HG03135 (cell line): ENCODE results near the gene WFDC6.
"Not testable (repeated sequence)": the region's sequence is repeated elsewhere in the genome, so short reads cannot be mapped to it uniquely, and the experiment has no call there.

Source experiments
- ATAC-seq: cut with Tn5 transposase; IDR thresholded peaks from one replicate; pipeline ENCODE4 v1.9.1; 2021; ENCODE audit warnings: mild to moderate bottlenecking, moderate library complexity; ENCODE audit not compliant: unreplicated experiment

WFDC6 gene

DNA sequence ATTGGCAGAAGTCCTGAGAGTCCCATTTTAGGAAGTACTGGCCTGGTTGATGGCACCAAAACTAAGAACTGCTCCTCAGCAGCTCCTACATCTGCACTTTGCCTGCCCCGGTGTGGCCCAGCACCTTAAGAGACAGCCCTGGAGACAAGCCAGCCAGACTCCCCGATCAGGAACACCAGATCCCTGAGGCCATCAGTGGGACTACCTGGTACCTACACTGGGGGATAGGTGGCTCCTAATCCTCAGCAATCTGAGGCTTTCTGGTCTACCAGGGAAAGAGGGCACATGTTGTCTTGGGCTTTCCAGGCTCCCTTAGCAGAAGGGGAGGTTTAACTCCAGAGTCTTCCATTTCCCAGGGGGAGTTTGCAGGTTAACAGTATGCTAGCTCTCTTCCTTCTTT is at the start of gene WFDC6:
Gene WFDC6, minus strand, starts transcription at position 101 of the 400 bp plus-strand sequence. Its CDS starts 75 bp downstream, at position 26.
- ATAC-seq, result no peak

- no peak for ATAC-seq
Observed at GRCh38 chr20:45588800-45589199, 49.5 kb upstream of the WFDC6 start.

- not testable (repeated sequence) for ATAC-seq
Observed at GRCh38 chr20:45585986-45586385, 46.7 kb upstream of the WFDC6 start.

- ATAC-seq, result not testable (repeated sequence)
Observed at GRCh38 chr20:45584294-45584693, 45.0 kb upstream of the WFDC6 start.

DNA sequence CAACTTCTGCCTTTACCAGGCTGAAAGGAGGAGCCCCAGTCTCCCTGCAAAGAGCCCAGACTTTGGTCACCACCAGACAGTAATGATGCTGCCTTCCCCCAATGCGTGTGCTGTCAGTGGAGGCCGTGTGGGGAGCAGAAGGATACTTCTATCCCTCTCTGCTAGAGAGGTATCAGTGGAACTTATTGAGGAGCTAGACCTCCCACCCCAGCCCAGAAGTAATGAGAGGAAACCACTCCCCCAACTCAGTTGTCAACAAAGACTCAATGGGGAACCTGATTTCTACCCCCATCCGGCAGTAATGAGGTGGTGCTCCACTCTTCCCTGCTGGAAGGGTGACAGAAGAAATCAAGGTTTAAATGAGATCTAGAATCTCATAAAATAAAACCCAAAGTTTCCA is 44.2 kb upstream of the WFDC6 start:
- no peak for ATAC-seq

GRCh38 chr20:45581702-45582101 is 42.4 kb upstream of the WFDC6 start:
- no peak for ATAC-seq

DNA sequence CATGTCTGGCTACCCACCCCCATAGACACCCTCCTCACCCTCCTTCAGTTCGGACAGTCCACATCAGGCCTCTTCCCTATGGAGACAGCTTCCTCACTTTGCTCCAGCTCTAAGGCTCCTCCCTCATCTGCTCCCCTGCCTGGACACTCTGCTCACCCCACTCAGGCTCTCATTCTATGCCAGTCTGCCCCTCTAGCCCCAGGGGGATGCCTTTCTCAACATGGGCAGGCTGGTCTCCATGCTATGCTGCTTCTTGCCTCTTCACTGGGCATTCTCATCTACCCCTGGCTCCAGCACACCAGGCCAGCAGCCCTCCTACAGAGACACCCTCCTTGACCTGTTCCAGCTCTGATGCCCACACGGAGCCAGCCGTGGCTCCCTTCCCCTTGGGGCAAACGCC is 39.9 kb upstream of the WFDC6 start, which contains the start of gene WFDC8:
Gene WFDC8, minus strand, starts transcription at position 101 of the 400 bp plus-strand sequence. Its CDS starts 37 bp downstream, at position 64.
- ATAC-seq, result no peak

- ATAC-seq, result no peak
Observed at GRCh38 chr20:45578231-45578630, 38.9 kb upstream of the WFDC6 start.

DNA sequence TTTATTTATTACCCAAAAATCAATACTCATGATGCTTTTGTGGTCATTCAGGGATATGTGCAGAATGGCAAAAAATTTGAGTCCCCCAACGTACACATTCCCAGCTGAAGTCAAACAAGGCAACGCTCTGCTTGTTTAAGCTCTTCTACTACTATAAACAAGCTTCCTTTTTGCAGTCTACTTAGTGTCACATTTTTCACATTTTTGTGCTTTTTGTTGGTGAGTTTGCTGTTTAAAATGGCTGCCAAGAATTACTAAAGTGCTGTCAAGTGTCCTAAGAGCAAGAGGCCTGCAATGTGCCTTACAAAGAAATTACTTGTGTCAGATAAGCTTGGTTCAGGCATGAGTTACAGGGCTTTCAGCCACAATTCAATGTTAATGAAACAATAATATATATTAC is 37.7 kb upstream of the WFDC6 start:
- no peak for ATAC-seq

GRCh38 chr20:45575931-45576330 is 36.6 kb upstream of the WFDC6 start:
- no peak for ATAC-seq

GRCh38 chr20:45569650-45570049 is 30.4 kb upstream of the WFDC6 start:
- ATAC-seq, result not testable (repeated sequence)

- no peak for ATAC-seq
Observed at GRCh38 chr20:45564760-45565276, 25.5 kb upstream of the WFDC6 start.

DNA sequence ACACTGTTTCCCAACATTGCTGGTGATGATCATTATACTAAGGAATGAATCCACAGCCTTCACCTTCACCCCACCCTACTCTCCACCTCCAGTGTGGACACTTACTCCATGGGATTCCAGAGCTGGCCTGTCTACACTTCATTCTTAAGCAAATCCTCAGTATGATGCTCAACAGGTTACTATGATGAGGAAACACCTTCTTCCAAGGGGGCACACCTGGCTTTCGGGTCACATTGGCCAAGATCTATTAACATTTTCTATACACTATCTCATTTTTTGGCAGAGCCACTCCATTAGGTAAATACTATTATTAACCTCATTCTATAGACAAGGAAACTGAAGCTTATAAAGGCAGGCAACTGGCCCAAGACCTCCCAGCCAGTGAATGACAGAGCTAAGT is 15.9 kb upstream of the WFDC6 start:
- ATAC-seq, result no peak

- ATAC-seq, result no peak
Observed at GRCh38 chr20:45552456-45552855, 13.2 kb upstream of the WFDC6 start.

- ATAC-seq, result no peak
Observed at GRCh38 chr20:45550765-45551164, 11.5 kb upstream of the WFDC6 start.

GRCh38 chr20:45548410-45548809 is 9.1 kb upstream of the WFDC6 start:
- ATAC-seq, result no peak

DNA sequence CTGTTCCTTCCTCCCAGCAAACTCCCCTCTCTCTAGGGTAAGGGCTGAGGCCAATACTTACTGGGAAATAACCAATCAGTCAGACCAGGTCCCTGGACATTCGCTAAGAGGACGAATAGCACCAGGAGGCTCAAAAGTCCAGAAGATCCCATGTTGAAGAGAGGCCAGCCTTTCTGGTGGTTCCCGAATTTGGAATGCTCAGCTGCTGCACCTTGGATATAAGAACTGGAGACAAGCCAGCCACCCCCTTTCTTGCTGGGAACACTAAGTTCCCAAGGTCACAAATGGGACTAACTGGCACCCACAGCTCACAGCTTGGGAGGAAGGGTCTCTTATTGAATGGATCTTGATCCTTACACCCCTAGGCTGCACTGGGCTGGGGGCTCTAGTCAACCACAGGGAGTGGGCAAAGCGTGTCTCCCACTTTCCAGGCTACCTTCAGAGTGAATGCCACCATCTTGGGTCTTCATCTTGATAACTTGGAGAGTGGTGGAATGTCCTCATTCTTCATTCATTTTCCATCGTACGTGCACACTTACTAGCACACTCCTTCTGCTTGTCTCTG is 8.0 kb upstream of the WFDC6 start, which contains the start of gene EPPIN:
Gene EPPIN, minus strand, starts transcription at position 196 of the 565 bp plus-strand sequence. Its CDS starts 44 bp downstream, at position 152.
- no peak for ATAC-seq

DNA sequence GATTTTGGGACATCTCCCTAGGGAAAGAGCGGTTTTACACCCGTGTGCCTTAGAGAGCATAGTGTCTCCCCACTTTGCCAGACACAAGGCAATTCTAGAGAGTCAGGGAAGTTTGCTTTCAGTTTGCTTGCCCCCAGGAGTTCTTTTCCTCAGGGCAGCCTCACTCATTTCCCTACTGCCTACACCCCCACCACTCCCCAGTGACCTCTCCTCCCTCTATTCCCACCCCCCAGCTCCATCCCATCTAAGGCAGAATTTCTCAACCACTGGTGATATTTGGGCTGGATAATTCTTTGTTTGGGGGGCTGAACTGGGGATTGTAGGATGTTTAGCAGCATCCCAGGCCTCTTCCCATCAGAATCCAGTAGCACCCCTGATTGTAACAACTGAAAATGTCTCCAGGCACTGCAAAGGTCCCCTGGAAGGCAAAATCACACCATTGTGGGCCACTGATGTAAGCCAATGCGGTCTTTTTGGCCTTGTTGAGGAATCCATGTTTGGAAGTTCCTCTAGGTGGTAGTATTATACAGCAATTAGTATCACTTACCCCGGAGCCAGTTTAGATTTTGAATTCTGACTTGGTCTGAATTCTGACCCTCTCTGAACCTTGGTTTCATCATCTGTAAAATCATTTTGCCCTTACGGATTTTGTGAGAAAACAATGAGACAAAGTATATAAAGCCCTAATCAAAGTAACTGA is 6.6 kb upstream of the WFDC6 start:
- ATAC-seq, result no peak

DNA sequence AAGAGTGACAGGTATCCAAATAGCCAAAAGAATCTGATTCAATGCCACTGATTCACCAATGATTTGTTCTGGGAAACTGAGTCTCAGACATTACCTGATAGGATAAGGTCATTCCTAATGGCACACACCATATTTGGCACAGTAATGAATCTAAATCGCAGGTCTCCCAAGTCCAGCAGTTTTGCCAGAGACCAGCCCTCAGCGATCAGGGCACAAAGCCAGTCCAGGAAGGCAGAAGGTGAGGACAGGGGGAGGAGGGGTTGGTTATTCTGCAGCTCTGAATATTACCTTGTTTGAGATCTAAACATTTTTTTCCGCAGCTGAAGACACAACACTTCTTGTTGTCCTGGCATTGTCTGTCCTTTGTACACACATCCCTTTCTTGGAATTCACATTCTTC is 6.1 kb upstream of the WFDC6 start:
- no peak for ATAC-seq

DNA sequence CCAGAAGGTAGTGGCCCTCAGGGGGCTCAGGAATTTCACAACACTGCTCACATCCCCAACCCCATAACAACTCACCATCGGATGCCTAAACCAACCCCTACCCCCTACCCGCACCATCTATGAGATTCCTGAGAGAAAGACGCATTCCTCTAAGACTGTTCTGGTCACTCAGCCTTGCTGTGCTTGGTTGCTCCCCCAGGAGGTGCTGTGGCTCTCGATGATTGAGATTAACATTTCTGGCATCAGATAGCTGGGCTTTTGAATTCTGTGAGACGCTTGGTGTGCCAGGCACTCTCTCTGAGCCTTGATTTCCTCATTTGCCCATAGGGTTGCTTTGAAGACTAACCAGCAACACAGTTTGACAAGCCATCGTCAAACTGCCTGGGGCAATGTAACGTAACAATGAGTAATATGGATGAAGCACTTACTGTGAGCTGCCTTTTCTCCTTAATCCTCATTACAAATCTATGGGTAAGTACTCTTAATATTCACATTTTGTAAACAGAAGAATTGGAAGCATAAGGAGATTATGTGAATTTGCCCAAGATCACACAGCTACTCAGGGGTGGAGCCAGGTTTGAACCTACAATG is 978 bp downstream of the WFDC6 start:
- ATAC-seq, result no peak

GRCh38 chr20:45527294-45527693 is 12.0 kb downstream of the WFDC6 start:
- ATAC-seq, result no peak

- ATAC-seq, result no peak
Observed at GRCh38 chr20:45523821-45524220, 15.5 kb downstream of the WFDC6 start.
